ENCODE measurements around the gene SLC35G4.
"Not testable (repeated sequence)": the region's sequence is repeated elsewhere in the genome, so short reads cannot be mapped to it uniquely, and the experiment has no call there.

Gene SLC35G4

GRCh38 chr18:11579916-11580315, 29.5 kb upstream of the SLC35G4 start:
- no peak overlapping the region for H3K27ac ChIP-seq (ENCODE audit: low read depth, low read length)
- H3K9me3 ChIP-seq (ENCODE audit: control insufficient read depth, insufficient read depth, low read length) = no peaks in the 10 kb centered on the region
- H3K9ac ChIP-seq (ENCODE audit: low read depth, low read length) = no peak overlapping the region
- H3K4me1 ChIP-seq (ENCODE audit: control insufficient read depth, insufficient read depth, low read length) = no peaks in the 10 kb centered on the region
- no peaks in the 10 kb centered on the region for H3K27me3 ChIP-seq (ENCODE audit: control insufficient read depth, insufficient read depth, low read length)
- H3K36me3 ChIP-seq (ENCODE audit: control insufficient read depth, insufficient read depth, low read length) = no peaks in the 10 kb centered on the region
- no peak overlapping the region for H3K4me3 ChIP-seq (ENCODE audit: low read depth, low read length)

- no peak overlapping the region for H3K4me3 ChIP-seq (ENCODE audit: low read depth, low read length)
- no peak overlapping the region for H3K9ac ChIP-seq (ENCODE audit: low read depth, low read length)
- no peaks in the 10 kb centered on the region for H3K27me3 ChIP-seq (ENCODE audit: control insufficient read depth, insufficient read depth, low read length)
- H3K9me3 ChIP-seq (ENCODE audit: control insufficient read depth, insufficient read depth, low read length) = no peaks in the 10 kb centered on the region
- no peaks in the 10 kb centered on the region for H3K36me3 ChIP-seq (ENCODE audit: control insufficient read depth, insufficient read depth, low read length)
- no peaks in the 10 kb centered on the region for H3K4me1 ChIP-seq (ENCODE audit: control insufficient read depth, insufficient read depth, low read length)
- H3K27ac ChIP-seq (ENCODE audit: low read depth, low read length) = no peak overlapping the region
Observed at GRCh38 chr18:11581286-11581685, 28.1 kb upstream of the SLC35G4 start.

DNA sequence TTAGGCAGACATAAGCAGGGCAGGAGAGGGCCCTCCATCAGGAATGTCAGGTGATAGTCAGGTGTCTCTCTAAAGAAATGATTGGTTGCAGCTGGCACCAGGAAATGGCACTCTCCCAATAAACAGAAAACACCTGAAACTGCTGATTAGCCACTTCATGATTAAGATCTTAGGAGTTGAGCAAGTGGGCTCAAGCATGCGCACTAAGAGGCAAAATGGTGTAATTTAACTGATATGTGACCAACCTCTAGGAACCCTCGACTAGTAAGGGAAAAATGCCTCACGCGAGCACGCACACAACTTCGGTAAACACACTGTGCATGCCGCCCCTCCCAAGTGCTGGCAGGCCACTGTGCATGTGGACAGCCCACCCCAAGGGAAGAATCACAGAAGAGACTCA, 23.8 kb upstream of the SLC35G4 start:
- H3K27me3 ChIP-seq (ENCODE audit: control insufficient read depth, insufficient read depth, low read length) = no peaks in the 10 kb centered on the region
- no peak overlapping the region for H3K4me3 ChIP-seq (ENCODE audit: low read depth, low read length)

GRCh38 chr18:11586896-11587295, 22.5 kb upstream of the SLC35G4 start:
- H3K4me3 ChIP-seq (ENCODE audit: low read depth, low read length) = no peak overlapping the region
- H3K27me3 ChIP-seq (ENCODE audit: control insufficient read depth, insufficient read depth, low read length) = no peaks in the 10 kb centered on the region
- H3K36me3 ChIP-seq (ENCODE audit: control insufficient read depth, insufficient read depth, low read length) = no peaks in the 10 kb centered on the region
- H3K27ac ChIP-seq (ENCODE audit: low read depth, low read length) = no peak overlapping the region
- no peak overlapping the region for H3K9ac ChIP-seq (ENCODE audit: low read depth, low read length)
- H3K9me3 ChIP-seq (ENCODE audit: control insufficient read depth, insufficient read depth, low read length) = no peaks in the 10 kb centered on the region
- H3K4me1 ChIP-seq (ENCODE audit: control insufficient read depth, insufficient read depth, low read length) = no peaks in the 10 kb centered on the region

More for the DNA sequence above, 23.8 kb upstream of the SLC35G4 start:
- Histone ChIP-seq H3K27ac (ENCODE audit: low read depth, low read length) (no peak overlapping the region), H3K9ac (ENCODE audit: low read depth, low read length) (no peak overlapping the region), H3K36me3 (ENCODE audit: control insufficient read depth, insufficient read depth, low read length) (no peaks in the 10 kb centered on the region), H3K9me3 (ENCODE audit: control insufficient read depth, insufficient read depth, low read length) (no peaks in the 10 kb centered on the region), H3K4me1 (ENCODE audit: control insufficient read depth, insufficient read depth, low read length) (no peaks in the 10 kb centered on the region)

GRCh38 chr18:11587432-11587831, 22.0 kb upstream of the SLC35G4 start:
- H3K9me3 ChIP-seq (ENCODE audit: control insufficient read depth, insufficient read depth, low read length) = no peaks in the 10 kb centered on the region
- H3K4me1 ChIP-seq (ENCODE audit: control insufficient read depth, insufficient read depth, low read length) = no peaks in the 10 kb centered on the region
- H3K36me3 ChIP-seq (ENCODE audit: control insufficient read depth, insufficient read depth, low read length) = no peaks in the 10 kb centered on the region
- H3K4me3 ChIP-seq (ENCODE audit: low read depth, low read length) = no peak overlapping the region
- no peak overlapping the region for H3K27ac ChIP-seq (ENCODE audit: low read depth, low read length)
- no peaks in the 10 kb centered on the region for H3K27me3 ChIP-seq (ENCODE audit: control insufficient read depth, insufficient read depth, low read length)
- H3K9ac ChIP-seq (ENCODE audit: low read depth, low read length) = no peak overlapping the region

GRCh38 chr18:11587846-11588245, 21.6 kb upstream of the SLC35G4 start:
- Histone ChIP-seq H3K4me1 (ENCODE audit: control insufficient read depth, insufficient read depth, low read length) (no peaks in the 10 kb centered on the region), H3K36me3 (ENCODE audit: control insufficient read depth, insufficient read depth, low read length) (no peaks in the 10 kb centered on the region), H3K4me3 (ENCODE audit: low read depth, low read length) (no peak overlapping the region), H3K9ac (ENCODE audit: low read depth, low read length) (no peak overlapping the region), H3K27ac (ENCODE audit: low read depth, low read length) (no peak overlapping the region), H3K9me3 (ENCODE audit: control insufficient read depth, insufficient read depth, low read length) (no peaks in the 10 kb centered on the region), H3K27me3 (ENCODE audit: control insufficient read depth, insufficient read depth, low read length) (no peaks in the 10 kb centered on the region)

- Histone ChIP-seq H3K9me3 (ENCODE audit: control insufficient read depth, insufficient read depth, low read length) (peaks cover 4% of the 10 kb centered on the region; the same call in 1 of the 2 replicates), H3K4me1 (ENCODE audit: control insufficient read depth, insufficient read depth, low read length) (no peaks in the 10 kb centered on the region), H3K36me3 (ENCODE audit: control insufficient read depth, insufficient read depth, low read length) (no peaks in the 10 kb centered on the region), H3K27me3 (ENCODE audit: control insufficient read depth, insufficient read depth, low read length) (no peaks in the 10 kb centered on the region), H3K4me3 (ENCODE audit: low read depth, low read length) (no peak overlapping the region), H3K27ac (ENCODE audit: low read depth, low read length) (no peak overlapping the region), H3K9ac (ENCODE audit: low read depth, low read length) (no peak overlapping the region)
Observed at GRCh38 chr18:11591957-11592356, 17.4 kb upstream of the SLC35G4 start.

DNA sequence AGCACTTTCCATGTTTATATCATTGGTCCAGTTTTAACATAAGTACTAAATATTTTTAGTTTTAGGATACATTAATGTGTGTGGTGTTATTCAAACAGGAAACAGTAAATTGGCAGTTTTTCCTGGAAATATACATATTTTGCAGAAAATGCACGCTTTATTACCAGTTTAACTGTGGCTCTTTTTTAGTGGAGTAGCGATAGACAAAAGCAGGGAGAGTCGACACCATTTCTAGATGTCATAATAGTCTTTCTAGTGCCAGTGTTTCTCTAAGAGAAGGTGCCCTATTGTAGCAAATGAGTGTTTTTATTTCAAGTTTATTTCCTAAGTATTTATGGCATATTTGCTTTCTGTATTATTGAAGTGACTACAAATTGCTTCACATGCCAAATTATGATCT, 9.1 kb upstream of the SLC35G4 start:
- Histone ChIP-seq H3K9ac (ENCODE audit: low read depth, low read length) (no peak overlapping the region), H3K36me3 (ENCODE audit: control insufficient read depth, insufficient read depth, low read length) (no peaks in the 10 kb centered on the region), H3K4me3 (ENCODE audit: low read depth, low read length) (no peak overlapping the region), H3K4me1 (ENCODE audit: control insufficient read depth, insufficient read depth, low read length) (no peaks in the 10 kb centered on the region), H3K27me3 (ENCODE audit: control insufficient read depth, insufficient read depth, low read length) (no peaks in the 10 kb centered on the region), H3K27ac (ENCODE audit: low read depth, low read length) (no peak overlapping the region), H3K9me3 (ENCODE audit: control insufficient read depth, insufficient read depth, low read length) (peaks cover 4% of the 10 kb centered on the region; the same call in 1 of the 2 replicates)

DNA sequence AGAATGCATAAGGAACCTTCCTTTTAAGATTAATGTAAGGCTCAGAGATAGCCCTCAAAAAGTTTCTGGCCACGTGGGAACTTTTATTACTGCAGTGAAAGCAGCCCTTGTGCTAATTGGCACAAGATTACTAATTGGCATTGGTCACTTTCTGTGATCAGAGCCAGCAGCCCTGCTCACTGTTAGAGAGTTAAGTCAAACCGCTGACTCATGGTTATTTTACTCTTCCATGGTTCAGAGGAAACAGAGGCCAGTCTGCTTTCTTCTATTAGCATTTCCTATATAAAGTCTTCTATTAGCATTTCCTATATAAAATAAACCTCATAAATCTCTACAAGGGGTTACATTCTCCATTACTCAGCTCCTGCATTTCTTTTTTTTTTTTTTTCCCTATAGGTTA, 1.5 kb upstream of the SLC35G4 start:
- H3K4me1 ChIP-seq (ENCODE audit: control insufficient read depth, insufficient read depth, low read length) = no peaks in the 10 kb centered on the region
- no peaks in the 10 kb centered on the region for H3K9me3 ChIP-seq (ENCODE audit: control insufficient read depth, insufficient read depth, low read length)
- H3K27me3 ChIP-seq (ENCODE audit: control insufficient read depth, insufficient read depth, low read length) = no peaks in the 10 kb centered on the region
- H3K9ac ChIP-seq (ENCODE audit: low read depth, low read length) = no peak overlapping the region
- no peaks in the 10 kb centered on the region for H3K36me3 ChIP-seq (ENCODE audit: control insufficient read depth, insufficient read depth, low read length)
- no peak overlapping the region for H3K4me3 ChIP-seq (ENCODE audit: low read depth, low read length)
- H3K27ac ChIP-seq (ENCODE audit: low read depth, low read length) = no peak overlapping the region

GRCh38 chr18:11608618-11609017, 778 bp upstream of the SLC35G4 start:
- not testable (repeated sequence) for H3K4me1 ChIP-seq (ENCODE audit: control insufficient read depth, insufficient read depth, low read length); H3K9ac ChIP-seq (ENCODE audit: low read depth, low read length); H3K9me3 ChIP-seq (ENCODE audit: control insufficient read depth, insufficient read depth, low read length); H3K4me3 ChIP-seq (ENCODE audit: low read depth, low read length); H3K27ac ChIP-seq (ENCODE audit: low read depth, low read length); H3K36me3 ChIP-seq (ENCODE audit: control insufficient read depth, insufficient read depth, low read length); H3K27me3 ChIP-seq (ENCODE audit: control insufficient read depth, insufficient read depth, low read length)

- not testable (repeated sequence) for H3K27ac ChIP-seq (ENCODE audit: low read depth, low read length)
Observed at GRCh38 chr18:11613073-11613472, 3.7 kb downstream of the SLC35G4 start.

GRCh38 chr18:11613611-11614010, 4.2 kb downstream of the SLC35G4 start:
- H3K27me3 ChIP-seq (ENCODE audit: control insufficient read depth, insufficient read depth, low read length); H3K36me3 ChIP-seq (ENCODE audit: control insufficient read depth, insufficient read depth, low read length); H3K4me3 ChIP-seq (ENCODE audit: low read depth, low read length); H3K9ac ChIP-seq (ENCODE audit: low read depth, low read length); H3K4me1 ChIP-seq (ENCODE audit: control insufficient read depth, insufficient read depth, low read length); H3K27ac ChIP-seq (ENCODE audit: low read depth, low read length); H3K9me3 ChIP-seq (ENCODE audit: control insufficient read depth, insufficient read depth, low read length): not testable (repeated sequence)

More at GRCh38 chr18:11613073-11613472, 3.7 kb downstream of the SLC35G4 start:
- not testable (repeated sequence) for H3K27me3 ChIP-seq (ENCODE audit: control insufficient read depth, insufficient read depth, low read length); H3K9ac ChIP-seq (ENCODE audit: low read depth, low read length); H3K4me1 ChIP-seq (ENCODE audit: control insufficient read depth, insufficient read depth, low read length); H3K4me3 ChIP-seq (ENCODE audit: low read depth, low read length); H3K36me3 ChIP-seq (ENCODE audit: control insufficient read depth, insufficient read depth, low read length); H3K9me3 ChIP-seq (ENCODE audit: control insufficient read depth, insufficient read depth, low read length)
